H1 (cell line): ENCODE results near the gene A4GALT. TPM values are rescaled to one million over a fixed set of nuclear protein-coding genes. Genes with fewer than 3 reads are reported as not detected.

Experiments used
- CTCF ChIA-PET: fragments of 300-600 bp; sonication (Branson Sonifier 250); formaldehyde crosslinking; loops from one replicate; lab custom pipeline; 2021; ENCODE audit not compliant: partially characterized antibody; lab: Charles Lee
- POLR2A ChIA-PET: fragments of 300-600 bp; sonication (Branson Sonifier 250); formaldehyde crosslinking; loops from one replicate; lab custom pipeline; 2021; ENCODE audit warnings: inconsistent platforms; ENCODE audit not compliant: partially characterized antibody; lab: Charles Lee
- DNase-seq, 2 experiments: peaks; one replicate each; pipeline versions ENCODE4 v3.0.0 to v3.0.0-alpha.2; 2010 to 2022; ENCODE audit warnings: low spot score in 2 of 2, low read depth in 1 of 2, mixed read lengths in 1 of 2
- FAIRE-seq: peaks from 2 replicates; lab custom pipeline; 2011; peaks lifted over from hg19 to GRCh38; lab: Jason Lieb, UNC
- H2AFZ ChIP-seq: 2 replicates; pipeline ENCODE4 v1.8.1; 2012; ENCODE audit warnings: low read length, inconsistent platforms
- H2AK5ac ChIP-seq: 2 replicates; pipeline ENCODE4 v1.6.1; 2013; ENCODE audit warnings: low read depth, low read length
- H2BK120ac ChIP-seq: replicated peaks from 2 replicates; pipeline ENCODE3; 2013; ENCODE audit warnings: low read depth, low read length, inconsistent platforms
- H2BK12ac ChIP-seq: 2 replicates; pipeline ENCODE4 v1.6.1; 2013; ENCODE audit warnings: low read depth, low read length
- H2BK15ac ChIP-seq: 2 replicates; pipeline ENCODE4 v1.6.1; 2013; ENCODE audit warnings: low read length
- H2BK20ac ChIP-seq: 2 replicates; pipeline ENCODE4 v1.6.1; 2013; ENCODE audit warnings: low read length
- H2BK5ac ChIP-seq: 2 replicates; pipeline ENCODE4 v1.6.1; 2013; ENCODE audit warnings: low read depth, low read length
- H3K14ac ChIP-seq: 2 replicates; pipeline ENCODE4 v1.6.1; 2013; ENCODE audit warnings: inconsistent platforms; ENCODE audit not compliant: insufficient read length
- H3K18ac ChIP-seq: 2 replicates; pipeline ENCODE4 v1.6.1; 2013; ENCODE audit warnings: low read length; ENCODE audit errors: extremely low read depth
- H3K23ac ChIP-seq: 2 replicates; pipeline ENCODE4 v1.6.1; 2013; ENCODE audit warnings: inconsistent platforms; ENCODE audit not compliant: insufficient read length
- H3K23me2 ChIP-seq: 2 replicates; pipeline ENCODE4 v1.6.1; 2013; ENCODE audit warnings: low read depth, low read length
- H3K27ac ChIP-seq: 2 replicates; pipeline ENCODE4 v1.6.1; 2011; ENCODE audit warnings: low read depth, low read length, inconsistent platforms
- H3K27me3 ChIP-seq, 4 experiments: replicated peaks in 1 of 4; 1 replicate in 1 of 4; 2 replicates in 3 of 4; pipeline versions ENCODE4 v1.6.1 to v1.8.1; 2011 to 2013; ENCODE audit warnings: low read length in 3 of 4, mild to moderate bottlenecking in 3 of 4, inconsistent platforms in 2 of 4, mixed read lengths in 2 of 4, moderate library complexity in 1 of 4; ENCODE audit not compliant: control insufficient read depth in 3 of 4, insufficient read depth in 3 of 4; ENCODE audit errors: extremely low read depth in 1 of 4
- H3K36me3 ChIP-seq, 4 experiments: 2 replicates each; pipeline versions ENCODE4 v1.6.1 to v1.8.1; 2011 to 2013; ENCODE audit warnings: mild to moderate bottlenecking in 4 of 4, low read length in 3 of 4, moderate library complexity in 2 of 4, control low read depth in 1 of 4, inconsistent platforms in 1 of 4; ENCODE audit not compliant: insufficient read depth in 4 of 4, control insufficient read depth in 2 of 4
- H3K4ac ChIP-seq: replicated peaks from 2 replicates; pipeline ENCODE3; 2013; ENCODE audit warnings: low read length, low read depth, mixed read lengths, inconsistent platforms; ENCODE audit not compliant: insufficient read length
- H3K4me1 ChIP-seq, 4 experiments: replicated peaks in 1 of 4; 1 replicate in 1 of 4; 2 replicates in 3 of 4; pipeline versions ENCODE4 v1.6.1 to v1.8.1; 2011 to 2013; ENCODE audit warnings: low read length in 3 of 4, inconsistent platforms in 2 of 4, mixed read lengths in 1 of 4; ENCODE audit not compliant: insufficient read depth in 4 of 4, control insufficient read depth in 3 of 4
- H3K4me2 ChIP-seq, 2 experiments: 2 replicates each; pipeline versions ENCODE4 v1.6.1 to v1.8.1; 2011 to 2013; ENCODE audit warnings: low read depth in 2 of 2, low read length in 2 of 2, control low read depth in 1 of 2, inconsistent platforms in 1 of 2, mild to moderate bottlenecking in 1 of 2; ENCODE audit not compliant: insufficient read depth in 1 of 2
- H3K4me3 ChIP-seq, 4 experiments: fragments of 200-600, 300-600 bp in 1 of 4; sonication (generic), shearing (Covaris generic), sonication (Bioruptor Twin) in 1 of 4; 2 replicates each; pipeline versions ENCODE4 v1.5.1 to v1.8.1; 2011 to 2016; ENCODE audit warnings: low read length in 4 of 4, low read depth in 3 of 4, control low read depth in 2 of 4, inconsistent platforms in 2 of 4, mild to moderate bottlenecking in 2 of 4, mixed read lengths in 1 of 4, moderate library complexity in 1 of 4; ENCODE audit not compliant: insufficient read depth in 2 of 4; ENCODE audit errors: extremely low read depth in 1 of 4
- H3K56ac ChIP-seq: replicated peaks from 2 replicates; pipeline ENCODE3; 2013; ENCODE audit warnings: low read depth, mild to moderate bottlenecking, mixed read lengths, low read length, inconsistent platforms; ENCODE audit not compliant: insufficient read length
- H3K79me1 ChIP-seq: 2 replicates; pipeline ENCODE4 v1.6.1; 2013; ENCODE audit warnings: low read depth, low read length, control low read depth
- H3K79me2 ChIP-seq, 2 experiments: 2 replicates each; pipeline versions ENCODE4 v1.6.1 to v1.8.1; 2012 to 2013; ENCODE audit warnings: low read length in 2 of 2, mild to moderate bottlenecking in 2 of 2, inconsistent platforms in 1 of 2; ENCODE audit not compliant: insufficient read depth in 2 of 2, control insufficient read depth in 1 of 2
- H3K9ac ChIP-seq, 4 experiments: replicated peaks in 1 of 4; 1 replicate in 1 of 4; 2 replicates in 3 of 4; pipeline versions ENCODE4 v1.6.1 to v1.8.1; 2011 to 2013; ENCODE audit warnings: low read depth in 3 of 4, low read length in 3 of 4, control low read depth in 2 of 4, mild to moderate bottlenecking in 2 of 4, moderate library complexity in 2 of 4, inconsistent platforms in 1 of 4; ENCODE audit errors: extremely low read depth in 1 of 4
- H3K9me3 ChIP-seq, 2 experiments: 2 replicates each; pipeline versions ENCODE4 v1.6.1 to v1.8.1; 2012 to 2013; ENCODE audit warnings: mild to moderate bottlenecking in 2 of 2, moderate library complexity in 2 of 2, control low read depth in 1 of 2, inconsistent platforms in 1 of 2, low read depth in 1 of 2, low read length in 1 of 2, mixed read lengths in 1 of 2; ENCODE audit not compliant: insufficient read depth in 2 of 2
- H4K20me1 ChIP-seq, 2 experiments: replicated peaks in 1 of 2; 2 replicates each; pipeline versions ENCODE3 to v1.8.1; 2011 to 2013; ENCODE audit warnings: inconsistent platforms in 2 of 2, low read length in 2 of 2, mild to moderate bottlenecking in 1 of 2; ENCODE audit not compliant: insufficient read depth in 2 of 2, control insufficient read depth in 1 of 2
- H4K5ac ChIP-seq: 2 replicates; pipeline ENCODE4 v1.6.1; 2013; ENCODE audit warnings: low read length, low read depth, mixed read lengths, inconsistent platforms; ENCODE audit not compliant: insufficient read length
- H4K8ac ChIP-seq: 2 replicates; pipeline ENCODE4 v1.8.0; 2013; ENCODE audit warnings: mild to moderate bottlenecking, moderate library complexity, low read length, inconsistent platforms; ENCODE audit not compliant: insufficient read depth; ENCODE audit errors: extremely low read depth
- H4K91ac ChIP-seq: replicated peaks from 2 replicates; pipeline ENCODE3; 2013; ENCODE audit warnings: low read length, mixed read lengths, inconsistent platforms; ENCODE audit not compliant: insufficient read length
- CREB1 ChIP-seq: IDR thresholded peaks from 2 replicates; pipeline ENCODE4 v1.6.1; 2012; ENCODE audit warnings: inconsistent platforms
- KDM4A ChIP-seq: IDR thresholded peaks from one replicate; pipeline ENCODE4 v1.7.1; 2012; ENCODE audit warnings: low read depth, mild to moderate bottlenecking, moderate library complexity, low read length, inconsistent platforms; ENCODE audit not compliant: severe bottlenecking
- POLR2A ChIP-seq, 2 experiments: IDR thresholded peaks; 1 replicate in 1 of 2; 2 replicates in 1 of 2; pipeline ENCODE4 v1.6.1; 2011; ENCODE audit warnings: low read depth in 2 of 2, low read length in 2 of 2, mild to moderate bottlenecking in 2 of 2; ENCODE audit errors: control extremely low read depth in 1 of 2
- SIX5 ChIP-seq: IDR thresholded peaks from 2 replicates; pipeline ENCODE4 v1.6.1; 2011; ENCODE audit warnings: mild to moderate bottlenecking, low read depth, low read length
- SP4 ChIP-seq: IDR thresholded peaks from 2 replicates; pipeline ENCODE4 v1.6.1; 2012; ENCODE audit warnings: low read length, inconsistent platforms
- WGBS, 2 experiments: shearing (Covaris generic) in 1 of 2; methylation state at CpG; one replicate each; pipeline versions ENCODE4 v1.1.6 to v1.1.7; 2013 to 2015; ENCODE audit warnings: low lambda C conversion rate in 2 of 2, mixed read lengths in 2 of 2, inconsistent platforms in 1 of 2, low coverage in 1 of 2, missing lambda C conversion rate in 1 of 2; ENCODE audit not compliant: insufficient replicate concordance in 2 of 2, insufficient coverage in 1 of 2, insufficient read length in 1 of 2; ENCODE audit errors: extremely low coverage in 1 of 2, missing lambda C conversion rate in 1 of 2; 5-methylcytosine and 5-hydroxymethylcytosine counted together
- polyA plus RNA-seq, 7 experiments: library from polyadenylated mRNA; depleted of rRNA in 3 of 7; stranded (reverse) in 5 of 7; unstranded in 2 of 7; fragments of >200 nt in 5 of 7; fragments of 200-250 nt in 2 of 7; gene quantifications; 1 replicate in 5 of 7; 2 replicates in 1 of 7; 4 replicates in 1 of 7; pipeline versions ENCODE4 v1.2.1 to v1.2.3, GENCODE V29; 2011 to 2013; ENCODE audit warnings: missing spikeins in 2 of 7, mixed read lengths in 2 of 7
- total RNA-seq: library from RNA; stranded (reverse); fragmentation: NEBNext Ultra II Directional; extraction: Animal tissue kit (Norgen Biotek cat#: 25700); gene quantifications from 2 replicates; pipeline ENCODE4 v1.2.1, GENCODE V29; 2021

The A4GALT gene
- total and polyA plus RNA-seq, 2 of the 8 experiments (the other 6 are each of a cell fraction or from before 2014, with no cell fraction given), result 7.2 to 13.8 TPM

GRCh38 chr22:42685941-42686653 is 34.6 kb downstream of the A4GALT start:
- Histone ChIP-seq H3K36me3 (no peaks in the 10 kb centered on the region), H3K27ac (no peak overlapping the region), H3K4me3 (no peak overlapping the region), H4K8ac (no peak overlapping the region; the same call in 1 of the 2 replicates), H3K23ac (no peak overlapping the region), H3K23me2 (no peaks in the 10 kb centered on the region), H3K18ac (no peak overlapping the region), H2BK20ac (0 out of 2 replicates have a peak overlapping the region, but pooled peaks have one; percentile 7), H3K14ac (no peak overlapping the region), H3K4me2 (no peak overlapping the region), H3K79me2 (no peaks in the 10 kb centered on the region), H3K9ac (no peak overlapping the region), H2BK120ac (no peak overlapping the region), H2BK12ac (0 out of 2 replicates have a peak overlapping the region, but pooled peaks have one; percentile 17), H3K79me1 (no peaks in the 10 kb centered on the region), H3K9me3 (no peaks in the 10 kb centered on the region), H2BK15ac (no peak overlapping the region), H3K56ac (no peak overlapping the region), H2AK5ac (0 out of 2 replicates have a peak overlapping the region, but pooled peaks have one; percentile 39), H3K27me3 (no peaks in the 10 kb centered on the region), H4K91ac (peak overlapping the region; percentile 25), H4K20me1 (no peaks in the 10 kb centered on the region), H2BK5ac (no peak overlapping the region), H3K4ac (no peak overlapping the region), H4K5ac (no peak overlapping the region), H3K4me1 (peaks cover 0 to 11% (median 4%) of the 10 kb centered on the region in 4 experiments; a peak in 4 of 7 replicates), H2AFZ (no peak overlapping the region)
- CTCF ChIA-PET, result interaction anchor here (0.8 to 1.9 kb wide), 3 partner anchors 54 to 702 kb away, joined by 3 to 5 read pairs (median 3); no protein-coding TSS in a partner anchor
- WGBS, 2 experiments, result 84% methylated on average over 5 of the region's 5 CpGs; no CpG with 5 or more reads in 1 of the 2 experiments
- no peak for FAIRE-seq
- TF ChIP-seq CREB1 (no peak), SIX5 (no peak), KDM4A (no peak), POLR2A (IDR thresholded peaks at IDR 0.05; ENCODE audit: control extremely low read depth in 1 of 2, low read depth in 2 of 2, low read length in 2 of 2) (no peak), SP4 (no peak)
- POLR2A ChIA-PET, result interaction anchor here (0.8 to 1.6 kb wide), 4 partner anchors 13 to 330 kb away, joined by 3 to 7 read pairs (median 4); partner anchors contain the start of gene POLDIP3
- DNase-seq, result no peak
